Right ventricle myocardium inferior (tissue), 1 donor: Measurements from ENCODE around the gene AGAP2. TPM values are rescaled to one million over a fixed set of nuclear protein-coding genes. Genes with fewer than 3 reads are reported as not detected.

Source experiments
- ATAC-seq: fragments of 200-7000 bp; cut with Tn5 transposase; one replicate; pipeline ENCODE4 v1.9.1; 2020; ENCODE audit warnings: mild to moderate bottlenecking, moderate library complexity
- DNase-seq: peaks from one replicate; pipeline ENCODE4 v3.0.0; 2021; ENCODE audit errors: missing footprints
- intact Hi-C: fragments of 100-400 bp; cut with DNase I; formaldehyde crosslinking; loops from one replicate; pipeline ENCODE4 v1.11.0; 2022
- total RNA-seq: library from RNA; stranded (reverse); fragmentation: NEBNext Ultra II Directional; extraction: Animal tissue kit (Norgen Biotek cat#: 25700); gene quantifications from one replicate; pipeline ENCODE4 v1.2.1, GENCODE V29; 2021
- donor health status: DM: no; HTN: yes; CAD: no; lungs with severe emphysema.

The AGAP2 gene
- total RNA-seq, 1 donor from 2014 or later: 7.8 TPM

- peak; percentile 92 for DNase-seq
- peak; percentile 78 for ATAC-seq
- intact Hi-C loops: no loop called here
Measured at GRCh38 chr12:57771236-57771872, 32.8 kb upstream of the AGAP2 start.

- ATAC-seq: no peak
- DNase-seq: no peak
- intact Hi-C loops: no loop called here
Measured at GRCh38 chr12:57770734-57771133, 32.2 kb upstream of the AGAP2 start.

- ATAC-seq (no peak), DNase-seq (no peak)
- intact Hi-C loops: no loop called here
Measured at GRCh38 chr12:57769594-57769993, 31.1 kb upstream of the AGAP2 start.

- DNase-seq (no peak), ATAC-seq (no peak)
- intact Hi-C loops: no loop called here
Measured at GRCh38 chr12:57767876-57768275, 29.3 kb upstream of the AGAP2 start.

GRCh38 chr12:57767305-57767698 lies 28.8 kb upstream of the AGAP2 start:
- no peak for ATAC-seq
- intact Hi-C loops: no loop called here
- DNase-seq: no peak

- DNase-seq (peak; percentile 72), ATAC-seq (no peak)
- intact Hi-C loops: no loop called here
Measured at GRCh38 chr12:57766464-57767304, 28.1 kb upstream of the AGAP2 start, which contains the start of gene CYP27B1. CYP27B1 (minus strand) TSS chr12:57767078; CDS start chr12:57767041, 37 bp downstream.

GRCh38 chr12:57765698-57766463 lies 27.3 kb upstream of the AGAP2 start:
- intact Hi-C loops: no loop called here
- no peak for ATAC-seq
- DNase-seq: peak; percentile 70

- ATAC-seq: peak; percentile 55
- intact Hi-C loops: no loop called here
- DNase-seq: peak; percentile 67
Measured at GRCh38 chr12:57765003-57765697, 26.6 kb upstream of the AGAP2 start.

- intact Hi-C loops: no loop called here
- DNase-seq (no peak), ATAC-seq (no peak)
Measured at GRCh38 chr12:57764662-57765002, 26.1 kb upstream of the AGAP2 start.

- intact Hi-C loops: no loop called here
- DNase-seq (no peak), ATAC-seq (no peak)
Measured at GRCh38 chr12:57763881-57764661, 25.5 kb upstream of the AGAP2 start.

- intact Hi-C loops: no loop called here
- DNase-seq: no peak
- ATAC-seq: no peak
Measured at GRCh38 chr12:57762463-57762862, 23.9 kb upstream of the AGAP2 start.

- no peak for DNase-seq
- intact Hi-C loops: no loop called here
- ATAC-seq: no peak
Measured at GRCh38 chr12:57761391-57761998, 23.0 kb upstream of the AGAP2 start.

GRCh38 chr12:57760347-57760982 lies 21.9 kb upstream of the AGAP2 start:
- DNase-seq (no peak), ATAC-seq (no peak)
- intact Hi-C loops: no loop called here

- no peak for DNase-seq
- intact Hi-C loops: no loop called here
- ATAC-seq: no peak
Measured at GRCh38 chr12:57759360-57759980, 20.9 kb upstream of the AGAP2 start.

- DNase-seq (no peak), ATAC-seq (no peak)
- intact Hi-C loops: no loop called here
Measured at GRCh38 chr12:57758552-57759359, 20.2 kb upstream of the AGAP2 start.

GRCh38 chr12:57757771-57758170 lies 19.2 kb upstream of the AGAP2 start:
- intact Hi-C loops: no loop called here

More at GRCh38 chr12:57757771-57758170, 19.2 kb upstream of the AGAP2 start:
- ATAC-seq (no peak), DNase-seq (no peak)
